SK-N-SH treated with all-trans-retinoic acid at 6 μM for 48 hours (cell line): ENCODE results near the gene PTTG2.

ENCODE experiments used
- ATAC-seq: fragments of 200-7000 bp; cut with Tn5 transposase; 3 replicates; pipeline ENCODE4 v1.9.1; 2020; ENCODE audit warnings: mild to moderate bottlenecking, moderate library complexity
- ARNTL ChIP-seq: fragments of 450-650 bp; formaldehyde crosslinking; IDR thresholded peaks from 2 replicates; pipeline ENCODE4 v1.5.0; 2020; ENCODE audit warnings: low read depth, mild to moderate bottlenecking, moderate library complexity, borderline replicate concordance
- BACH2 ChIP-seq: fragments of 250-450 bp; sonication (Bioruptor Pico); IDR thresholded peaks from 2 replicates; pipeline ENCODE4 v1.9.0; 2021; ENCODE audit warnings: mild to moderate bottlenecking, borderline replicate concordance
- CSDC2 ChIP-seq: fragments of 250-450 bp; sonication (Bioruptor Pico); IDR thresholded peaks from 2 replicates; pipeline ENCODE4 v1.5.0; 2020; ENCODE audit warnings: mild to moderate bottlenecking, moderate library complexity
- CSRNP3 ChIP-seq: fragments of 250-450 bp; sonication (Bioruptor Pico); IDR thresholded peaks from 2 replicates; pipeline ENCODE4 v1.5.1; 2021; ENCODE audit warnings: mild to moderate bottlenecking, moderate library complexity
- ESRRG ChIP-seq: fragments of 250-450 bp; sonication (Bioruptor Pico); IDR thresholded peaks from 2 replicates; pipeline ENCODE4 v1.6.1; 2021; ENCODE audit warnings: mild to moderate bottlenecking
- GLIS3 ChIP-seq: fragments of 250-450 bp; sonication (Bioruptor Pico); IDR thresholded peaks from 2 replicates; pipeline ENCODE4 v1.5.0; 2020; ENCODE audit warnings: mild to moderate bottlenecking, moderate library complexity
- ISL1 ChIP-seq: fragments of 250-450 bp; sonication (Bioruptor Pico); IDR thresholded peaks from 2 replicates; pipeline ENCODE4 v2.1.2; 2022; ENCODE audit warnings: mild to moderate bottlenecking, moderate library complexity
- POU6F1 ChIP-seq: fragments of 250-450 bp; sonication (Bioruptor Pico); IDR thresholded peaks from 2 replicates; pipeline ENCODE4 v1.8.0; 2021; ENCODE audit warnings: low read depth, mild to moderate bottlenecking, moderate library complexity, borderline replicate concordance
- PPARA ChIP-seq: fragments of 250-450 bp; sonication (Bioruptor Pico); IDR thresholded peaks from 2 replicates; pipeline ENCODE4 v1.5.0; 2020; ENCODE audit warnings: mild to moderate bottlenecking, borderline replicate concordance
- SNAI2 ChIP-seq: fragments of 250-450 bp; sonication (Bioruptor Pico); IDR thresholded peaks from 2 replicates; pipeline ENCODE4 v1.5.0; 2020; ENCODE audit warnings: mild to moderate bottlenecking, moderate library complexity
- TCF4 ChIP-seq: fragments of 250-450 bp; sonication (Bioruptor Pico); IDR thresholded peaks from 2 replicates; pipeline ENCODE4 v1.8.0; 2021; ENCODE audit warnings: mild to moderate bottlenecking, moderate library complexity, borderline replicate concordance
- TOX ChIP-seq: fragments of 250-450 bp; sonication (Bioruptor Pico); IDR thresholded peaks from 2 replicates; pipeline ENCODE4 v1.8.0; 2021; ENCODE audit warnings: mild to moderate bottlenecking, moderate library complexity, borderline replicate concordance
- TSHZ2 ChIP-seq: fragments of 250-450 bp; sonication (Bioruptor Pico); IDR thresholded peaks from 2 replicates; pipeline ENCODE4 v1.5.0; 2020; ENCODE audit warnings: mild to moderate bottlenecking, moderate library complexity
- ZC3H10 ChIP-seq: fragments of 250-450 bp; sonication (Bioruptor Pico); IDR thresholded peaks from 2 replicates; pipeline ENCODE4 v1.5.1; 2021; ENCODE audit warnings: mild to moderate bottlenecking, moderate library complexity
- ZFP3 ChIP-seq: fragments of 250-450 bp; sonication (Bioruptor Pico); IDR thresholded peaks from 2 replicates; pipeline ENCODE4 v1.5.0; 2020; ENCODE audit warnings: mild to moderate bottlenecking, moderate library complexity
- ZFP30 ChIP-seq: fragments of 450-650 bp; formaldehyde crosslinking; IDR thresholded peaks from 2 replicates; pipeline ENCODE4 v1.5.0; 2022; ENCODE audit warnings: mild to moderate bottlenecking, moderate library complexity
- ZNF565 ChIP-seq: fragments of 450-650 bp; formaldehyde crosslinking; conservative IDR thresholded peaks from 2 replicates; pipeline ENCODE4 v1.5.0; 2020; ENCODE audit warnings: low read depth, mild to moderate bottlenecking, moderate library complexity
- ZNF70 ChIP-seq: fragments of 450-650 bp; formaldehyde crosslinking; IDR thresholded peaks from 2 replicates; pipeline ENCODE4 v1.5.0; 2020; ENCODE audit warnings: mild to moderate bottlenecking, moderate library complexity
- TF ChIP-seq, protein P1 (sequence below): fragments of 250-450 bp; sonication (Bioruptor Pico); IDR thresholded peaks from 2 replicates; pipeline ENCODE4 v1.8.0; 2020; ENCODE audit warnings: mild to moderate bottlenecking, moderate library complexity, borderline replicate concordance

Gene PTTG2

GRCh38 chr4:37953156-37953555, 7.0 kb upstream of the PTTG2 start:
- ATAC-seq, result no peak

DNA sequence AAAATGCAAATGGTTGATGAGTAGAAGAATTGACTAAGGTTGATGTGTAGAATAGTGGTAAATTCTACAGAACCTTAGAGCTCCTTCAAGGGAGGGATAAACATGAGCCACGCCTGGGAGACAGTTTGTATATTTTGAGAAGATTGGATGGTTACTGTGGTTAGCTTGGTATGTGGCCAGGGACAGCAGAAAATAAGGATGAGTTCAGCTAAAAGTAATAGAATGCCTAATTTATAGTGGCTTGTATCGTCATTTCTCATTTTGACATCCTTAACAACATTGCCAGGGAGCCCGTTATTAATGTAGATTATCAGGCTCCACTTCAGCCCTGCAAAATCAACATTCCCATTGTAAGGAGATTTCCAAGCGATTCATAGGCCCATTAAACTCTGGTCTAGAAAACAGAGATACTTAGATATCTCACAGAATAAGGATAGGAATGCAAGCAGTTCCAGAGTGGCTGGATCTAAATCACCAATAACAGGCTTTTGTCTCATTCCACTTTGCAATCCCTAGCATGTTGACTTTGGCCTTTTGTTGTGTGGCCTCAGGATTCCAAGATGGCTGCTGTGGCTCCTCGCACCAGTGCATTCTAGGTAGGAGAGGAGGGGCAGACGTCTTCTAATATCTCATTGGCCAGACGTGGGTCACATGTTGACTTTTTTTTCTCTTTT, 6.4 kb upstream of the PTTG2 start:
- TF ChIP-seq TSHZ2 (CRISPR knock-in tag), result no peak
- TF ChIP-seq CSDC2 (CRISPR knock-in tag), result no peak
- TF ChIP-seq TOX (CRISPR knock-in tag), result no peak
- TF ChIP-seq SNAI2 (CRISPR knock-in tag), result no peak
- TF ChIP-seq, protein P1, sequence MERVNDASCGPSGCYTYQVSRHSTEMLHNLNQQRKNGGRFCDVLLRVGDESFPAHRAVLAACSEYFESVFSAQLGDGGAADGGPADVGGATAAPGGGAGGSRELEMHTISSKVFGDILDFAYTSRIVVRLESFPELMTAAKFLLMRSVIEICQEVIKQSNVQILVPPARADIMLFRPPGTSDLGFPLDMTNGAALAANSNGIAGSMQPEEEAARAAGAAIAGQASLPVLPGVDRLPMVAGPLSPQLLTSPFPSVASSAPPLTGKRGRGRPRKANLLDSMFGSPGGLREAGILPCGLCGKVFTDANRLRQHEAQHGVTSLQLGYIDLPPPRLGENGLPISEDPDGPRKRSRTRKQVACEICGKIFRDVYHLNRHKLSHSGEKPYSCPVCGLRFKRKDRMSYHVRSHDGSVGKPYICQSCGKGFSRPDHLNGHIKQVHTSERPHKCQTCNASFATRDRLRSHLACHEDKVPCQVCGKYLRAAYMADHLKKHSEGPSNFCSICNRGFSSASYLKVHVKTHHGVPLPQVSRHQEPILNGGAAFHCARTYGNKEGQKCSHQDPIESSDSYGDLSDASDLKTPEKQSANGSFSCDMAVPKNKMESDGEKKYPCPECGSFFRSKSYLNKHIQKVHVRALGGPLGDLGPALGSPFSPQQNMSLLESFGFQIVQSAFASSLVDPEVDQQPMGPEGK (CRISPR knock-in tag), result no peak
- no peak for TF ChIP-seq ARNTL
- TF ChIP-seq ZNF70, result no peak
- TF ChIP-seq ZFP30 (CRISPR knock-in tag), result no peak
- no peak for TF ChIP-seq PPARA
- TF ChIP-seq TCF4, result no peak
- no peak for TF ChIP-seq POU6F1
- no peak for ATAC-seq

More at GRCh38 chr4:37953156-37953555, 7.0 kb upstream of the PTTG2 start:
- TF ChIP-seq, protein P1 (CRISPR knock-in tag), result no peak
- TF ChIP-seq GLIS3 (CRISPR knock-in tag), result no peak
- no peak for TF ChIP-seq CSDC2 (CRISPR knock-in tag)
- no peak for TF ChIP-seq CSRNP3 (CRISPR knock-in tag)
- TF ChIP-seq TSHZ2 (CRISPR knock-in tag), result no peak
- TF ChIP-seq ZFP3 (CRISPR knock-in tag), result no peak

DNA sequence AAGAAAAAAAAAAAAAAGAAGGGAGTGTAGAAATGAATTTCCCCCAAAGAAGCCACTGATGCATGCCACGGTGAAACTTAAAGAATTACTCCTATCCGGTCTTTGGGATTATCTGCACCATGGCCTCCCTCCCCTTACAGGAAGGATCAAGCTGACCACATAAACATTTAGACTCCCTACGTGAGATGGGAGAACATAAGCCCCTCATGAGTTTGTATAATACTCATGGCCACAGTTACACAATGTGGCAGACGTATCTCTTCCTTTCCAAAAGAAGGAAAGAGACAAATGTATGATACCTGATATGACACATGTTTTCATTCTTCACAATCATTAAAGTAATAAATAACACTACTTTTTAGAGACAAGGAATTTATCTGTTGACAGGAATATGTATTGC, 3.3 kb upstream of the PTTG2 start:
- TF ChIP-seq TCF4, result no peak
- TF ChIP-seq ZNF565 (CRISPR knock-in tag), result no peak
- no peak for TF ChIP-seq PPARA
- no peak for TF ChIP-seq BACH2 (CRISPR knock-in tag)
- no peak for TF ChIP-seq ISL1 (CRISPR knock-in tag)
- TF ChIP-seq TSHZ2 (CRISPR knock-in tag), result no peak
- no peak for TF ChIP-seq ZNF70
- TF ChIP-seq TOX (CRISPR knock-in tag), result no peak
- no peak for TF ChIP-seq POU6F1
- TF ChIP-seq ESRRG (CRISPR knock-in tag), result no peak
- no peak for TF ChIP-seq ZC3H10 (CRISPR knock-in tag)
- TF ChIP-seq, all 23 proteins: peak for 0
- ATAC-seq, result no peak
